Cardiac fibroblast (primary cell): ENCODE results near the gene PCDHGB2.

Source experiments
- DNase-seq, 2 donors: peaks; one replicate each; pipeline versions ENCODE4 v3.0.0 to v3.0.0-alpha.2; 2010; ENCODE audit warnings: low read depth in 2 of 2
- H3K4me3 ChIP-seq, 2 donors: replicated peaks in 1 of 2; 1 replicate in 1 of 2; 2 replicates in 1 of 2; pipeline ENCODE4 v1.5.1; 2011; ENCODE audit warnings: low read depth in 2 of 2, low read length in 2 of 2, mild to moderate bottlenecking in 2 of 2, moderate library complexity in 1 of 2
- CTCF ChIP-seq: IDR thresholded peaks from one replicate; pipeline ENCODE4 v1.5.1; 2011; ENCODE audit warnings: low read depth, mild to moderate bottlenecking, low read length, inconsistent platforms

The PCDHGB2 gene

GRCh38 chr5:141366016-141366896 is 6.5 kb downstream of the PCDHGB2 start:
- no peak for TF ChIP-seq CTCF
- no peak for DNase-seq
- H3K4me3 ChIP-seq = no peak overlapping the region

- peak; percentile 66 to 73 for DNase-seq
- TF ChIP-seq CTCF = peak; percentile 52
- peak within 1 kb of the TSS; percentile 30 to 38 for H3K4me3 ChIP-seq
Measured at GRCh38 chr5:141369994-141370848, 10.4 kb downstream of the PCDHGB2 start, which contains the start of gene PCDHGB3. Gene PCDHGB3 (plus strand): TSS chr5:141370242. CDS start chr5:141370395, 153 bp downstream.

DNA sequence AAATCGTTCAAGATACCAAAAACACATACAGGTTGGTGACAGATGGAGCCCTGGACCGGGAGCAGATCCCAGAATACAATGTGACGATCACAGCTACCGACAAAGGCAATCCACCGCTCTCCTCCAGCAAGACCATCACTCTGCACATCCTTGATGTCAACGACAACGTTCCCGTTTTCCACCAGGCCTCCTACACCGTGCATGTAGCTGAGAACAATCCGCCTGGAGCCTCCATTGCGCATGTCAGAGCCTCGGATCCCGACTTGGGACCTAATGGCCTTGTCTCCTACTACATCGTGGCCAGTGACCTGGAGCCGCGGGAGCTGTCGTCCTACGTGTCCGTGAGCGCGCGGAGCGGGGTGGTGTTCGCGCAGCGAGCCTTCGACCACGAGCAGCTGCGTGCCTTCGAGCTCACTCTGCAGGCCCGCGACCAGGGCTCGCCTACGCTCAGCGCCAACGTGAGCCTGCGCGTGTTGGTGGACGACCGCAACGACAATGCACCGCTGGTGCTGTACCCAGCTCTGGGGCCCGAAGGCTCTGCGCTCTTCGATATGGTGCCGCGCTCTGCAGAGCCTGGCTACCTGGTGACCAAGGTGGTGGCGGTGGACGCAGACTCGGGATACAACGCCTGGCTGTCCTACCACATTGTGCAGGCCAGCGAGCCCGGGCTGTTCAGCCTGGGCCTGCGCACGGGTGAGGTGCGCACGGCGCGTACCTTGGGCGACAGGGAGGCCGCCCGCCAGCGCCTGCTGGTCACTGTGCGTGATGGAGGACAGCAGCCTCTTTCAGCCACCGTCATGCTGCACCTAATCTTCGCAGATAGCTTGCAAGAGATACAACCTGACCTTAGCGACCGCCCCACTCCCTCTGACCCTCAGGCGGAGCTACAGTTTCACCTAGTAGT is 12.0 kb downstream of the PCDHGB2 start:
- H3K4me3 ChIP-seq = no peak overlapping the region

DNA sequence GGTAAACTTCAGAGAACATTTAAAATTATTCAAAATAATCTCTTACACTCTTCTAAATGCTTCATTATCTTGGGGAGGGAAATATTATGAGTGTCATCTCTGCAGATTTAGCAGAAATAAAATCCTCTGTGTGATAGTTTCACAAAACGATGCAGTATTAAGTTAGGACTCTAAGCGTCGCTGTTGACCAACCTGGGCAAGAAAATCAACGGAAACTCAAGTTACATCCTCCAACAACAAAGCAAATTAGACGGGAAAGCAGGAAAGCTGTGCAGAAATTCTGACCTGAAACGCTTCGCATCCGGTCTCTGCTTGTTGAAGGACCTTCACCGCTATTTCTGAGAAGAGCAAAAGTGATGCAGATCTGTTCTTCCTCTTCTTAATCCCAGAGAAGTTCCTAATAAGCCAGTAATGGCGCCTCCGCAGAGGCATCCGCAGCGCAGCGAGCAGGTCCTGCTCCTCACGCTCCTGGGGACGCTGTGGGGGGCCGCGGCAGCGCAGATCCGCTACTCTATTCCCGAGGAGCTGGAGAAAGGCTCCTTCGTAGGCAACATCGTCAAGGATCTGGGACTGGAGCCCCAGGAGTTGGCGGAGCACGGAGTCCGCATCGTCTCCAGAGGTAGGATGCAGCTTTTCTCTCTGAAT is 14.0 kb downstream of the PCDHGB2 start, which contains the start of gene PCDHGA6:
Gene PCDHGA6 (plus strand): TSS at position 219 of the 645 bp plus-strand sequence. CDS start 193 bp downstream, at position 412.
- peak; percentile 40 to 66 for DNase-seq
- peak; percentile 70 for TF ChIP-seq CTCF
- peak within 1 kb of the TSS; percentile 40 to 48 for H3K4me3 ChIP-seq

More for the DNA sequence above, 12.0 kb downstream of the PCDHGB2 start:
- no peak for TF ChIP-seq CTCF
- no peak for DNase-seq

GRCh38 chr5:141374627-141375026 is 14.8 kb downstream of the PCDHGB2 start:
- TF ChIP-seq CTCF = no peak
- no peak for DNase-seq
- H3K4me3 ChIP-seq = no peak overlapping the region
